ENCODE measurements around the gene SIPA1. TPM values are rescaled to one million over a fixed set of nuclear protein-coding genes. Genes with fewer than 3 reads are reported as not detected.

SIPA1 gene
- total RNA-seq, 2 donors from 2014 or later, result 39.9 to 46.8 TPM

DNA sequence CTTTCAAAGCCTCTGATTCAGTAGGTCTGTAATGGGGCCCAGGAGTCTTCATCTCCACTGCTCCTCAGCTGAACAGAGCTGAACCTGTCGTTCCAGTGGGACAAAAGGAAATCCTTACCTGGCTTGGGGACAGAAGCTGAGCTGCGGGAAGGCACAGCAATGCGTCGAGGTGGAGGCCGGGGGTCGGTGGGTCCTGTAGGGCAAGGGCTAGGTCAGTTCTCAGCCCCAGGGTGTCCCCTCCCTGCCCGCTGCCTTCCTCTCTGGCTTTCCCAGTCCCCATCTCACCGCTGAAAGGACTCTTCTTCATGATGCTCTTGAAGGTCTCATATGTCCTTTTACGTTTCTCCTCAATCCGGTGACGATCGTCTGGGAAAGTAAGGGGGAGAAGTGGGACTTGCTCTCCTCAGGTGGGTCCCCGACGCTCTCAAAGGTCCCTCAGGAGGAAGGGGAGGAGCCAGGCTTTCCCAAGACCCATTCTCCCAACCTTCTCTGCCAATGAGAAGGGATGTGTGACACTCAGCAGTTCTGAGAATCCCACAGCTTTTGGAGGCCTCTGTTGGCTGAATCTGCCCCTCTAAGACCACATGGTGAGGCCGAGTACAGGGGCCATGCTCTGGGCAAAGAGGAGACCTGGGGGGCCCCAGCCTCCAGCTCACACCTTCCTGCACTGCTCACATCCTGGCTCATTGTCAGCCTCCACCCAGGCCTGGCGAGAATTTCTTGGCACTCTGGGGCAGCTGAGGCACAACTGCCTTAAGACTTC is 17.9 kb downstream of the SIPA1 start:
- Mint-ChIP-seq H3K4me1 (peaks cover 15% of the 10 kb centered on the region), H3K4me3 (no peak overlapping the region), H3K27ac (no peak overlapping the region), H3K36me3 (ENCODE audit: low read depth) (peaks cover 62% of the 10 kb centered on the region), H3K9me3 (no peaks in the 10 kb centered on the region), H3K27me3 (ENCODE audit: insufficient read depth) (no peaks in the 10 kb centered on the region)
- H3K9ac ChIP-seq (ENCODE audit: extremely low read depth, low read length, poor library complexity, severe bottlenecking), result no peak overlapping the region
- H3K4me1 ChIP-seq (ENCODE audit: control insufficient read depth, insufficient read depth, low read length), result no peaks in the 10 kb centered on the region
- peak; percentile 42 for DNase-seq
- no peak overlapping the region for H3K4me3 ChIP-seq (ENCODE audit: low read length)
- WGBS, 2 experiments (ENCODE audit: insufficient coverage in 1 of 2, insufficient read length in 1 of 2), result 93 to 95% methylated on average over 10 to 16 of the region's 16 CpGs
- no peak overlapping the region for H3K27ac ChIP-seq (ENCODE audit: low read depth, low read length)
- H3K9me3 ChIP-seq (ENCODE audit: control insufficient read depth, low read length), result no peaks in the 10 kb centered on the region
- peaks cover 68% of the 10 kb centered on the region for H3K36me3 ChIP-seq (ENCODE audit: control insufficient read depth, insufficient read depth, low read length)
- TF ChIP-seq, protein P1, sequence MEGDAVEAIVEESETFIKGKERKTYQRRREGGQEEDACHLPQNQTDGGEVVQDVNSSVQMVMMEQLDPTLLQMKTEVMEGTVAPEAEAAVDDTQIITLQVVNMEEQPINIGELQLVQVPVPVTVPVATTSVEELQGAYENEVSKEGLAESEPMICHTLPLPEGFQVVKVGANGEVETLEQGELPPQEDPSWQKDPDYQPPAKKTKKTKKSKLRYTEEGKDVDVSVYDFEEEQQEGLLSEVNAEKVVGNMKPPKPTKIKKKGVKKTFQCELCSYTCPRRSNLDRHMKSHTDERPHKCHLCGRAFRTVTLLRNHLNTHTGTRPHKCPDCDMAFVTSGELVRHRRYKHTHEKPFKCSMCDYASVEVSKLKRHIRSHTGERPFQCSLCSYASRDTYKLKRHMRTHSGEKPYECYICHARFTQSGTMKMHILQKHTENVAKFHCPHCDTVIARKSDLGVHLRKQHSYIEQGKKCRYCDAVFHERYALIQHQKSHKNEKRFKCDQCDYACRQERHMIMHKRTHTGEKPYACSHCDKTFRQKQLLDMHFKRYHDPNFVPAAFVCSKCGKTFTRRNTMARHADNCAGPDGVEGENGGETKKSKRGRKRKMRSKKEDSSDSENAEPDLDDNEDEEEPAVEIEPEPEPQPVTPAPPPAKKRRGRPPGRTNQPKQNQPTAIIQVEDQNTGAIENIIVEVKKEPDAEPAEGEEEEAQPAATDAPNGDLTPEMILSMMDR (conservative IDR thresholded peaks at IDR 0.05), result no peak
- H3K27me3 ChIP-seq (ENCODE audit: control insufficient read depth, insufficient read depth, low read length, poor library complexity, severe bottlenecking), result no peaks in the 10 kb centered on the region

DNA sequence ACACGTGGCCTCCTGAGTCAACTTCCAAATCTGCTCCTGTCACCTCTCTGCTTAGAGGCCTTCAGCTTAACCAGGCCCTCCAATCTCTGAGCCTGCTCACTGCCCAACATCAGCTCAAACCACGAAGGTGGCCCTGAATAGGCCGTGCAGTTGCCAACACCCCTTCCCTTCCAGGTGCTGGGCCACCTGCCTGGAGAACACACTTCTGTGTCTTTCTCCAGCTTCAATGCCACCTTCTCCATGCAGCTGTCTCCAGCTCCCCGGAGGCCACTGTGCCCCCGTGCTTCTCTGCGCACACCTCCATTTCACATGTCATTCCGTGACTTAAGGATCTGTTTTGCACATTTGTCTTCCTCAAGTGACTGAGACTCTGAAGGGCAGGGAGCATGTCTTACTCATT is 19.5 kb downstream of the SIPA1 start:
- H3K9ac ChIP-seq (ENCODE audit: extremely low read depth, low read length, poor library complexity, severe bottlenecking), result no peak overlapping the region
- H3K4me3 ChIP-seq (ENCODE audit: low read length), result no peak overlapping the region
- no peaks in the 10 kb centered on the region for H3K9me3 ChIP-seq (ENCODE audit: control insufficient read depth, low read length)
- TF ChIP-seq, protein P1 (conservative IDR thresholded peaks at IDR 0.05), result no peak
- peaks cover 66% of the 10 kb centered on the region for H3K36me3 Mint-ChIP-seq (ENCODE audit: low read depth)
- H3K4me3 Mint-ChIP-seq, result no peak overlapping the region
- no peaks in the 10 kb centered on the region for H3K9me3 Mint-ChIP-seq
- H3K27me3 Mint-ChIP-seq (ENCODE audit: insufficient read depth), result no peaks in the 10 kb centered on the region
- WGBS, 2 experiments (ENCODE audit: insufficient coverage in 1 of 2, insufficient read length in 1 of 2), result 94 to 100% methylated on average over 6 to 7 of the region's 7 CpGs
- no peaks in the 10 kb centered on the region for H3K27me3 ChIP-seq (ENCODE audit: control insufficient read depth, insufficient read depth, low read length, poor library complexity, severe bottlenecking)
- H3K27ac ChIP-seq (ENCODE audit: low read depth, low read length), result no peak overlapping the region
- H3K27ac Mint-ChIP-seq, result no peak overlapping the region
- peaks cover 8% of the 10 kb centered on the region for H3K4me1 ChIP-seq (ENCODE audit: control insufficient read depth, insufficient read depth, low read length)
- DNase-seq, result no peak
- peaks cover 75% of the 10 kb centered on the region for H3K36me3 ChIP-seq (ENCODE audit: control insufficient read depth, insufficient read depth, low read length)
- H3K4me1 Mint-ChIP-seq, result peaks cover 11% of the 10 kb centered on the region

DNA sequence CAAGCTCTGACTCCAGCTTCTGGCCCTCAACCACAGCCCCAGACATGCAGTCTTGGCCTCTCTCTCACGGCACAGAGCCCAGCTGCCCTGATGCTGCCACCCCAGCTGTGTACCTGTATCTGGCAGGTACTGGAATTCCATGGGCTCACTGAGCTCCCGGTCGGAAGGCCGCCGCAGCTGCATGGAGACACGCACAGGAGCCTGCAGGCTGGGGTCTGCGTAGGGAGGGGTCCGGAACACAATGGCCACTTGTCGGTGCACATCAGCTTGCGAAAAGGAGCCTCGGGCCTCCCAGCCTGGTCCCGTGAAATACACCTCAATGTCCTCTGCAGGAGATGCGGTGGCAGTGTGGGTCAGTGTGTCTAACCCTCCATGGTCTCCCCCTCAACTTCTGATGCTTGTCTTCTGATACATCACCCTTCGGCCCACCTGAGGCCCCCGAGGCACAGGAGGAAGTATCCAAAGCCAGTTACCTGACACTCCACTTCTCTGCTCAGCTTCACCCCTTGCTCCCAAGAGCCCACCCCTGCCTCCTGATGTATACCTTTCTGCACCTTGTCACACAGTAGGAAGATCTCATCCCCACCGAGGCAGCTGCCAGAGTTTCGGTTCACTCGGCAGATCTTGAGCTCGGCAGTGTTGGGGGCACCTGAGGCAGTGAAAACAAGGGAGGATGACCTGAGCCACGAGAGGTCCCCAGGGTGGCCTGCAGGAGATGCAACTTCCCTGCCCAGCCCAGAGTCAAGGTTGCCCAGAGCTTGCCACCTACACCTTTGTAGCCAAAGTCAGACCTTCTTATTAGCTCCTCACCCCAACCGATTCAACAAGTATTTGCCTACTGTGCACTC is 20.5 kb downstream of the SIPA1 start:
- Histone ChIP-seq H3K9ac (ENCODE audit: extremely low read depth, low read length, poor library complexity, severe bottlenecking) (no peak overlapping the region), H3K36me3 (ENCODE audit: control insufficient read depth, insufficient read depth, low read length) (peaks cover 75% of the 10 kb centered on the region), H3K4me1 (ENCODE audit: control insufficient read depth, insufficient read depth, low read length) (peaks cover 8% of the 10 kb centered on the region), H3K9me3 (ENCODE audit: control insufficient read depth, low read length) (no peaks in the 10 kb centered on the region), H3K27ac (ENCODE audit: low read depth, low read length) (no peak overlapping the region), H3K4me3 (ENCODE audit: low read length) (no peak overlapping the region), H3K27me3 (ENCODE audit: control insufficient read depth, insufficient read depth, low read length, poor library complexity, severe bottlenecking) (no peaks in the 10 kb centered on the region)
- WGBS, 2 experiments (ENCODE audit: insufficient coverage in 1 of 2, insufficient read length in 1 of 2), result 93 to 97% methylated on average over 19 to 21 of the region's 21 CpGs
- Mint-ChIP-seq H3K4me1 (peaks cover 6% of the 10 kb centered on the region), H3K36me3 (ENCODE audit: low read depth) (peaks cover 66% of the 10 kb centered on the region), H3K4me3 (no peak overlapping the region), H3K9me3 (no peaks in the 10 kb centered on the region), H3K27me3 (ENCODE audit: insufficient read depth) (no peaks in the 10 kb centered on the region), H3K27ac (no peak overlapping the region)
- TF ChIP-seq, protein P1 (conservative IDR thresholded peaks at IDR 0.05), result no peak
- no peak for DNase-seq

Data from endodermal cell (in vitro differentiated cells).